HCT116 (cell line): ENCODE results near the gene IL3.

ENCODE experiments used
- CEBPB ChIP-seq: IDR thresholded peaks from 2 replicates; pipeline ENCODE4 v1.6.1; 2012; ENCODE audit warnings: low read depth
- CTCF ChIP-seq, 3 experiments: fragments of 200-600 bp in 1 of 3; sonication (generic) in 1 of 3; IDR thresholded peaks in 2 of 3; conservative IDR thresholded peaks in 1 of 3; 2 replicates each; pipeline ENCODE4 v1.5.1; 2012 to 2017; ENCODE audit warnings: low read depth in 2 of 3, low read length in 2 of 3, antibody characterized with exemption in 1 of 3, borderline replicate concordance in 1 of 3, control low read depth in 1 of 3, mild to moderate bottlenecking in 1 of 3, mixed read lengths in 1 of 3, mixed run types in 1 of 3, moderate library complexity in 1 of 3; ENCODE audit not compliant: insufficient read depth in 1 of 3
- EZH2 ChIP-seq: fragments of 200-600 bp; sonication (generic); IDR thresholded peaks from 2 replicates; pipeline ENCODE4 v1.6.1; 2017; ENCODE audit warnings: antibody characterized with exemption, mixed run types
- JUND ChIP-seq: IDR thresholded peaks from 2 replicates; pipeline ENCODE4 v1.6.1; 2012
- POLR2A ChIP-seq: IDR thresholded peaks from 2 replicates; pipeline ENCODE4 v1.7.0; 2011; ENCODE audit warnings: borderline replicate concordance; ENCODE audit not compliant: insufficient read depth, insufficient read length; ENCODE audit errors: extremely low read depth
- POLR2AphosphoS5 ChIP-seq: IDR thresholded peaks from 2 replicates; pipeline ENCODE4 v1.6.1; 2011; ENCODE audit warnings: mild to moderate bottlenecking, low read depth, low read length, moderate library complexity
- RAD21 ChIP-seq: IDR thresholded peaks from 2 replicates; pipeline ENCODE4 v1.6.1; 2012; ENCODE audit warnings: low read depth, mild to moderate bottlenecking
- YY1 ChIP-seq: IDR thresholded peaks from 2 replicates; pipeline ENCODE4 v1.6.1; 2011; ENCODE audit warnings: low read length, low read depth, moderate library complexity, mild to moderate bottlenecking; ENCODE audit not compliant: insufficient replicate concordance; ENCODE audit errors: extremely low read depth
- ZFX ChIP-seq: fragments of 450-650 bp; IDR thresholded peaks from 2 replicates; pipeline ENCODE4 v1.6.1; 2017
- ZNF274 ChIP-seq: fragments of 200-500 bp; sonication (Bioruptor generic); IDR thresholded peaks from 2 replicates; pipeline ENCODE4 v1.6.1; 2014; ENCODE audit warnings: mild to moderate bottlenecking, low read depth, low read length, inconsistent platforms
- TF ChIP-seq, protein P1 (sequence below): IDR thresholded peaks from 2 replicates; pipeline ENCODE4 v1.6.1; 2012
- TF ChIP-seq, protein P2 (sequence below): IDR thresholded peaks from 2 replicates; pipeline ENCODE4 v1.6.1; 2012; ENCODE audit warnings: low read depth

DNA sequence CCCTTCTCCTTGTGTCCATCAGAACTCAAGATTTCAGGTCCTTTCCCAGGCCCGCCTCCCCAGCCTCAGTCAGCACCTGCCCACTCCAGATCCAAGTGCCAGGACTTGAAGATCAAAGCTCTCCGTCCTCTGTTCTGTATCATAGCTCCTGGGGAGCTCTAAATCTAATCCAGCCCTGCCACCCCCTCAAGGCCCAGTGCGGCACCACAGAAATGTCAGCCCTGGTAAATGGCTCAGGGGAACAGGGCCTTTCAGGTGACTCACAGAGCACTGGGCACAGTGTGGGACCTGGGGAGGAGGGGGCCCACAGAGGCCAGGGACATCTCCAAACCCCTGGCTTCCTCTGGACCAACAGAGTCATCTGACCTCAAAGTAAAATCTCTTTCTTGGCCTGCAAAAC, 19.2 kb downstream of the IL3 start:
- no peak for TF ChIP-seq EZH2
- TF ChIP-seq CTCF (IDR thresholded peaks at IDR 0.05 in 2 of 3, conservative IDR thresholded peaks at IDR 0.05 in 1 of 3; ENCODE audit: borderline replicate concordance in 1 of 3, insufficient read depth in 1 of 3, low read depth in 2 of 3, low read length in 2 of 3): no peak
- TF ChIP-seq, protein P1, sequence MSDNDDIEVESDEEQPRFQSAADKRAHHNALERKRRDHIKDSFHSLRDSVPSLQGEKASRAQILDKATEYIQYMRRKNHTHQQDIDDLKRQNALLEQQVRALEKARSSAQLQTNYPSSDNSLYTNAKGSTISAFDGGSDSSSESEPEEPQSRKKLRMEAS: no peak
- TF ChIP-seq, protein P2, sequence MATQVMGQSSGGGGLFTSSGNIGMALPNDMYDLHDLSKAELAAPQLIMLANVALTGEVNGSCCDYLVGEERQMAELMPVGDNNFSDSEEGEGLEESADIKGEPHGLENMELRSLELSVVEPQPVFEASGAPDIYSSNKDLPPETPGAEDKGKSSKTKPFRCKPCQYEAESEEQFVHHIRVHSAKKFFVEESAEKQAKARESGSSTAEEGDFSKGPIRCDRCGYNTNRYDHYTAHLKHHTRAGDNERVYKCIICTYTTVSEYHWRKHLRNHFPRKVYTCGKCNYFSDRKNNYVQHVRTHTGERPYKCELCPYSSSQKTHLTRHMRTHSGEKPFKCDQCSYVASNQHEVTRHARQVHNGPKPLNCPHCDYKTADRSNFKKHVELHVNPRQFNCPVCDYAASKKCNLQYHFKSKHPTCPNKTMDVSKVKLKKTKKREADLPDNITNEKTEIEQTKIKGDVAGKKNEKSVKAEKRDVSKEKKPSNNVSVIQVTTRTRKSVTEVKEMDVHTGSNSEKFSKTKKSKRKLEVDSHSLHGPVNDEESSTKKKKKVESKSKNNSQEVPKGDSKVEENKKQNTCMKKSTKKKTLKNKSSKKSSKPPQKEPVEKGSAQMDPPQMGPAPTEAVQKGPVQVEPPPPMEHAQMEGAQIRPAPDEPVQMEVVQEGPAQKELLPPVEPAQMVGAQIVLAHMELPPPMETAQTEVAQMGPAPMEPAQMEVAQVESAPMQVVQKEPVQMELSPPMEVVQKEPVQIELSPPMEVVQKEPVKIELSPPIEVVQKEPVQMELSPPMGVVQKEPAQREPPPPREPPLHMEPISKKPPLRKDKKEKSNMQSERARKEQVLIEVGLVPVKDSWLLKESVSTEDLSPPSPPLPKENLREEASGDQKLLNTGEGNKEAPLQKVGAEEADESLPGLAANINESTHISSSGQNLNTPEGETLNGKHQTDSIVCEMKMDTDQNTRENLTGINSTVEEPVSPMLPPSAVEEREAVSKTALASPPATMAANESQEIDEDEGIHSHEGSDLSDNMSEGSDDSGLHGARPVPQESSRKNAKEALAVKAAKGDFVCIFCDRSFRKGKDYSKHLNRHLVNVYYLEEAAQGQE: no peak
- TF ChIP-seq RAD21: no peak
- no peak for TF ChIP-seq ZNF274
- no peak for TF ChIP-seq POLR2A
- TF ChIP-seq CEBPB: no peak
- TF ChIP-seq POLR2AphosphoS5: no peak
- no peak for TF ChIP-seq ZFX
- no peak for TF ChIP-seq YY1
- no peak for TF ChIP-seq JUND
